Tibial nerve (tissue), 4 donors: ENCODE measurements around the gene IPO13. TPM values are rescaled to one million over a fixed set of nuclear protein-coding genes. Genes with fewer than 3 reads are reported as not detected.
A peak's percentile ranks its signal among the peaks of the same experiment; 100 is the strongest.

ENCODE experiments used
- DNase-seq, 2 donors: peaks; one replicate each; pipeline ENCODE4 v3.0.0-alpha.2; 2019; ENCODE audit warnings: low spot score in 2 of 2
- H3K27ac ChIP-seq, 4 donors: fragments of 200-600 bp; sonication (generic) in 3 of 4; one replicate each; pipeline ENCODE4 v1.5.1; 2017 to 2019; ENCODE audit warnings: mild to moderate bottlenecking in 1 of 4
- H3K27me3 ChIP-seq, 2 donors: fragments of 200-600 bp; sonication (generic) in 1 of 2; one replicate each; pipeline versions ENCODE4 v1.5.1 to v1.6.0; 2017 to 2019
- H3K36me3 ChIP-seq, 3 donors: fragments of 200-600 bp; sonication (generic); one replicate each; pipeline ENCODE4 v1.5.1; 2018 to 2019
- H3K4me1 ChIP-seq, 4 donors: fragments of 200-600 bp; sonication (generic) in 3 of 4; one replicate each; pipeline ENCODE4 v1.5.1; 2017 to 2019
- H3K4me3 ChIP-seq, 4 donors: fragments of 200-600 bp; sonication (generic) in 3 of 4; one replicate each; pipeline ENCODE4 v1.5.1; 2017 to 2019; ENCODE audit warnings: mild to moderate bottlenecking in 1 of 4, moderate library complexity in 1 of 4
- H3K9me3 ChIP-seq, 4 donors: fragments of 200-600 bp; sonication (generic) in 3 of 4; one replicate each; pipeline ENCODE4 v1.5.1; 2017 to 2019
- EP300 ChIP-seq, 2 donors: sonication (generic); formaldehyde crosslinking; IDR thresholded peaks; one replicate each; pipeline ENCODE4 v1.6.1; 2017; ENCODE audit warnings: antibody characterized with exemption in 2 of 2, mild to moderate bottlenecking in 1 of 2
- POLR2A ChIP-seq, 2 donors: fragments of 450-650 bp; IDR thresholded peaks; one replicate each; pipeline ENCODE4 v1.6.1; 2017; ENCODE audit warnings: antibody characterized with exemption in 2 of 2, mild to moderate bottlenecking in 2 of 2, moderate library complexity in 2 of 2
- WGBS, 2 donors: methylation state at CpG; one replicate each; pipeline ENCODE4 v1.1.5; 2018; 5-methylcytosine and 5-hydroxymethylcytosine counted together
- total RNA-seq, 4 donors: library from RNA; depleted of rRNA; stranded (reverse); fragments of >200 nt; gene quantifications; one replicate each; pipeline ENCODE4 v1.1.0, GENCODE V29; 2016
- TF ChIP-seq, protein P1 (sequence below), 5 experiments: fragments of 200-600 bp in 3 of 5; fragments of 450-650 bp in 2 of 5; sonication (generic) in 3 of 5; IDR thresholded peaks; one replicate each; pipeline ENCODE4 v1.5.1; 2016 to 2019; ENCODE audit warnings: antibody characterized with exemption in 5 of 5, mild to moderate bottlenecking in 3 of 5, moderate library complexity in 2 of 5

The IPO13 gene
- total RNA-seq, 4 donors from 2014 or later: 27.8 to 41.1 (median 31.2) TPM

DNA sequence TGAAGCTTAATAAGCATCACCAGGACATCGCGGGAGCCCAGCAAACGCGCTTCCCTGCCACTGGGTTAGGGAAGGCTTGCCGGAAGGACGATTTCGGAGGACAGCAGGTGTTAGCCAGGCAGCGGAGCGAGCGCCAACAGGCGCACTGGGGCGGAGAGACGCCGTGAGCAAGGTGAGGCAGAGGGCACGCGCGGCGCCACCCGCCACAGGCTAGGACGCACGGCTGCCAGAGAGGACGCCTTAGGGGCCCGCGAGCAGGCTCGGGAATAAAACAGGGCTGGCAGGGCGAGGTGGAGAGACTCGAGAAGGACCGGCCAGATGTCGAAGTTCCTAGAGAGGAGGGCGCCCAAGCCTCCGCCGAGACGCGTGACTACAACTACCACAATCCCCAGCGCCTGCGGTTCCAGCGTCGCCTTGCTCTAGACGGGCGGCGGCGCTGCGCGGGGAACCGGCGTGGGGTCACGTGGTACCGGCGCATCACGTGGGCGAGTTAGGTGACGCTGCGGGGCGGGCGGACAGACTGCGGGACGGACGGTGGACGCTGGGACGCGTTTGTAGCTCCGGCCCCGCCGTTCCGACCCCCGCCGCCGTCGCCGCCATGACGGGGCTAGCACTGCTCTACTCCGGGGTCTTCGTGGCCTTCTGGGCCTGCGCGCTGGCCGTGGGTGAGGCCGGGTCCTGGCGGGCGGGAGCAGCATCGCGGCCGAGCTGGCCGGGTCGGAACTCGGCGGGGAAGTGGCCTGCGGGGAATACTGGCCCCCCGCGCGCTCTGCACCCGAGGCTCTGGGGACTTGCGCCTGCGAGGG is 27.9 kb downstream of the IPO13 start, which contains the start of gene ATP6V0B:
TSS of gene ATP6V0B (plus strand) at position 518 of the 806 bp plus-strand sequence. CDS start at position 599, 81 bp downstream.
- H3K27me3 ChIP-seq: no peaks in the 10 kb centered on the region
- WGBS, 2 donors: 0% methylated on average over 54 to 59 of the region's 93 CpGs
- H3K36me3 ChIP-seq: peaks cover 0 to 42% (median 0%) of the 10 kb centered on the region in 3 donors
- TF ChIP-seq, protein P1, sequence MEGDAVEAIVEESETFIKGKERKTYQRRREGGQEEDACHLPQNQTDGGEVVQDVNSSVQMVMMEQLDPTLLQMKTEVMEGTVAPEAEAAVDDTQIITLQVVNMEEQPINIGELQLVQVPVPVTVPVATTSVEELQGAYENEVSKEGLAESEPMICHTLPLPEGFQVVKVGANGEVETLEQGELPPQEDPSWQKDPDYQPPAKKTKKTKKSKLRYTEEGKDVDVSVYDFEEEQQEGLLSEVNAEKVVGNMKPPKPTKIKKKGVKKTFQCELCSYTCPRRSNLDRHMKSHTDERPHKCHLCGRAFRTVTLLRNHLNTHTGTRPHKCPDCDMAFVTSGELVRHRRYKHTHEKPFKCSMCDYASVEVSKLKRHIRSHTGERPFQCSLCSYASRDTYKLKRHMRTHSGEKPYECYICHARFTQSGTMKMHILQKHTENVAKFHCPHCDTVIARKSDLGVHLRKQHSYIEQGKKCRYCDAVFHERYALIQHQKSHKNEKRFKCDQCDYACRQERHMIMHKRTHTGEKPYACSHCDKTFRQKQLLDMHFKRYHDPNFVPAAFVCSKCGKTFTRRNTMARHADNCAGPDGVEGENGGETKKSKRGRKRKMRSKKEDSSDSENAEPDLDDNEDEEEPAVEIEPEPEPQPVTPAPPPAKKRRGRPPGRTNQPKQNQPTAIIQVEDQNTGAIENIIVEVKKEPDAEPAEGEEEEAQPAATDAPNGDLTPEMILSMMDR (IDR thresholded peaks at IDR 0.05): peak in 4 of 5 experiments; percentile 14 to 77 (median 57)
- TF ChIP-seq POLR2A (IDR thresholded peaks at IDR 0.05): peak; percentile 91 to 95
- TF ChIP-seq EP300 (IDR thresholded peaks at IDR 0.05): peak; percentile 81 to 96
- peak; percentile 96 to 97 for DNase-seq
- H3K9me3 ChIP-seq: no peaks in the 10 kb centered on the region
- peak within 1 kb of the TSS; percentile 72 to 91 (median 82) for H3K4me3 ChIP-seq
- H3K27ac ChIP-seq: peak within 1 kb of the TSS; percentile 66 to 95 (median 94)
- peaks cover 3 to 63% (median 30%) of the 10 kb centered on the region in 4 donors for H3K4me1 ChIP-seq

- Histone ChIP-seq H3K4me3 (peak overlapping the region; percentile 72 to 91 (median 82)), H3K36me3 (peaks cover 0 to 42% (median 0%) of the 10 kb centered on the region in 3 donors), H3K27ac (peak overlapping the region; percentile 66 to 95 (median 94)), H3K9me3 (no peaks in the 10 kb centered on the region), H3K27me3 (no peaks in the 10 kb centered on the region), H3K4me1 (peaks cover 3 to 67% (median 32%) of the 10 kb centered on the region in 4 donors)
- peak in 1 of 2 donors; percentile 59 for DNase-seq
- TF ChIP-seq, protein P1 (IDR thresholded peaks at IDR 0.05): no peak
- TF ChIP-seq EP300 (IDR thresholded peaks at IDR 0.05) (no peak), POLR2A (IDR thresholded peaks at IDR 0.05) (no peak)
- WGBS, 2 donors: 1 to 3% methylated on average over 28 to 34 of the region's 34 CpGs
Measured at GRCh38 chr1:43975249-43975961, 28.7 kb downstream of the IPO13 start.

DNA sequence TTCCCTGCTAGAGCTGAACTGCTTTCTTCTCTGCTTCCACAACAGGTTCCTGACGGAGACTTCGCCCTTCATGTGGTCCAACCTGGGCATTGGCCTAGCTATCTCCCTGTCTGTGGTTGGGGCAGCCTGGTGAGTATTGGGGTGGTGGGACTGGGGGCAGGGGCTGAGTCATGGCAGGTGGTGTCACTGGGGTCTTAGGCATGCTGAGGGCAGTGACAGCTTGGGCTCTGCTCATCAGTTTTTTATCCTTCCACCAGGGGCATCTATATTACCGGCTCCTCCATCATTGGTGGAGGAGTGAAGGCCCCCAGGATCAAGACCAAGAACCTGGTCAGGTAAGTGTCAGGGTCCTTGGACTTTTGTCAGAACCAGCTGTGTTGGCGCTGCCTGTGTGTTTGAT is 29.3 kb downstream of the IPO13 start:
- Histone ChIP-seq H3K4me3 (peak overlapping the region; percentile 72 to 91 (median 82)), H3K4me1 (peaks cover 0 to 67% (median 28%) of the 10 kb centered on the region in 4 donors), H3K36me3 (peaks cover 0 to 42% (median 0%) of the 10 kb centered on the region in 3 donors), H3K9me3 (no peaks in the 10 kb centered on the region), H3K27me3 (no peaks in the 10 kb centered on the region), H3K27ac (peak overlapping the region in 3 of 4 donors; percentile 92 to 95 (median 95))
- DNase-seq: no peak
- 78 to 81% methylated on average over 3 to 4 of the region's 4 CpGs for WGBS, 2 donors
- TF ChIP-seq POLR2A (IDR thresholded peaks at IDR 0.05) (no peak), EP300 (IDR thresholded peaks at IDR 0.05) (no peak)
- TF ChIP-seq, protein P1 (IDR thresholded peaks at IDR 0.05): no peak

DNA sequence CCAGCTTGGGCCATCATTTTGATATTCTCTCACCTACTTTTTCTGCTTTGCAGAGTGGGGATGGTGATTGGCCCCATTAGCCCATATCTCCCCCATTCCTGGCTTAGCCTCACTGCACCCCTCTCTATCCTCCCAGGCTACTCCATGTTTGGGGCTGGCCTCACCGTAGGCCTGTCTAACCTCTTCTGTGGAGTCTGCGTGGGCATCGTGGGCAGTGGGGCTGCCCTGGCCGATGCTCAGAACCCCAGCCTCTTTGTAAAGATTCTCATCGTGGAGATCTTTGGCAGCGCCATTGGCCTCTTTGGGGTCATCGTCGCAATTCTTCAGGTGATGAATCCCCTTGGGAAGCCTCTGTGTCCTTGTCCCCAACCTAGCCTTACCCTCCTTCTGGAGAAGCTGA is 30.1 kb downstream of the IPO13 start:
- Histone ChIP-seq H3K9me3 (no peaks in the 10 kb centered on the region), H3K36me3 (peaks cover 0 to 42% (median 0%) of the 10 kb centered on the region in 3 donors), H3K27ac (no peak overlapping the region), H3K4me3 (no peak overlapping the region), H3K27me3 (no peaks in the 10 kb centered on the region), H3K4me1 (peaks cover 0 to 60% (median 28%) of the 10 kb centered on the region in 4 donors)
- TF ChIP-seq POLR2A (IDR thresholded peaks at IDR 0.05) (no peak), EP300 (IDR thresholded peaks at IDR 0.05) (no peak)
- TF ChIP-seq, protein P1 (IDR thresholded peaks at IDR 0.05): no peak
- no peak for DNase-seq
- WGBS, 2 donors: 89 to 92% methylated on average over 8 of the region's 8 CpGs
